ENCODE data around the gene STXBP4.
"Not testable (repeated sequence)": the region's sequence is repeated elsewhere in the genome, so short reads cannot be mapped to it uniquely, and the experiment has no call there.

GRCh38 chr17:55073467-55073866 lies 104.9 kb downstream of the STXBP4 start:
- TF ChIP-seq, protein P1, sequence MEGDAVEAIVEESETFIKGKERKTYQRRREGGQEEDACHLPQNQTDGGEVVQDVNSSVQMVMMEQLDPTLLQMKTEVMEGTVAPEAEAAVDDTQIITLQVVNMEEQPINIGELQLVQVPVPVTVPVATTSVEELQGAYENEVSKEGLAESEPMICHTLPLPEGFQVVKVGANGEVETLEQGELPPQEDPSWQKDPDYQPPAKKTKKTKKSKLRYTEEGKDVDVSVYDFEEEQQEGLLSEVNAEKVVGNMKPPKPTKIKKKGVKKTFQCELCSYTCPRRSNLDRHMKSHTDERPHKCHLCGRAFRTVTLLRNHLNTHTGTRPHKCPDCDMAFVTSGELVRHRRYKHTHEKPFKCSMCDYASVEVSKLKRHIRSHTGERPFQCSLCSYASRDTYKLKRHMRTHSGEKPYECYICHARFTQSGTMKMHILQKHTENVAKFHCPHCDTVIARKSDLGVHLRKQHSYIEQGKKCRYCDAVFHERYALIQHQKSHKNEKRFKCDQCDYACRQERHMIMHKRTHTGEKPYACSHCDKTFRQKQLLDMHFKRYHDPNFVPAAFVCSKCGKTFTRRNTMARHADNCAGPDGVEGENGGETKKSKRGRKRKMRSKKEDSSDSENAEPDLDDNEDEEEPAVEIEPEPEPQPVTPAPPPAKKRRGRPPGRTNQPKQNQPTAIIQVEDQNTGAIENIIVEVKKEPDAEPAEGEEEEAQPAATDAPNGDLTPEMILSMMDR (conservative IDR thresholded peaks at IDR 0.05), result not testable (repeated sequence)
- TF ChIP-seq EZH2 (IDR thresholded peaks at IDR 0.05; ENCODE audit: low read depth), result not testable (repeated sequence)
